HepG2 (cell line): ENCODE results near the gene PLCZ1. TPM values are rescaled to one million over a fixed set of nuclear protein-coding genes. Genes with fewer than 3 reads are reported as not detected.

ENCODE experiments used
- ATAC-seq: fragments of 200-7000 bp; cut with Tn5 transposase; 3 replicates; pipeline ENCODE4 v1.9.1; 2020; ENCODE audit warnings: mild to moderate bottlenecking, moderate library complexity
- BruUV-seq: library from RNA; stranded (reverse); fragments of 400-500 nt; replicated peaks from 2 replicates; lab custom pipeline; 2021; lab: Mats Ljungman, UMichigan
- CTCF ChIA-PET: fragments of 300-600 bp; formaldehyde crosslinking; extraction: SDS; loops from one replicate; lab custom pipeline; 2021; ENCODE audit warnings: low total read pairs, inconsistent platforms, low intra/inter-chr PET ratio; lab: Yijun Ruan, JAX
- POLR2A ChIA-PET: fragments of 350-600 bp; sonication (Branson Sonifier 250); formaldehyde crosslinking; loops from one replicate; lab custom pipeline; 2020; ENCODE audit warnings: antibody characterized with exemption, inconsistent platforms; lab: Yijun Ruan, JAX
- DNase-seq: peaks from one replicate; pipeline ENCODE4 v3.0.0-alpha.2; 2015; ENCODE audit warnings: low spot score
- FAIRE-seq: peaks from 3 replicates; lab custom pipeline; 2011; peaks lifted over from hg19 to GRCh38; lab: Jason Lieb, UNC
- H2AFZ ChIP-seq: one replicate; pipeline ENCODE4 v1.6.1; 2011; ENCODE audit warnings: low read length, inconsistent platforms
- H3K27ac ChIP-seq: fragments of 300-600 bp; 3 replicates; pipeline ENCODE4 v1.8.0; 2011; ENCODE audit warnings: mixed run types, mild to moderate bottlenecking, mixed read lengths, low read length, inconsistent platforms; ENCODE audit not compliant: insufficient read depth; ENCODE audit errors: extremely low read length
- H3K27me3 ChIP-seq, 2 experiments: fragments of 200-600 bp in 1 of 2; 2 replicates in 1 of 2; 3 replicates in 1 of 2; pipeline versions ENCODE4 v1.6.0 to v1.8.0; 2011; ENCODE audit warnings: low read length in 2 of 2, mild to moderate bottlenecking in 2 of 2, moderate library complexity in 2 of 2, inconsistent platforms in 1 of 2; ENCODE audit not compliant: insufficient read depth in 2 of 2, control insufficient read depth in 1 of 2
- H3K36me3 ChIP-seq, 2 experiments: fragments of 200-600 bp in 1 of 2; replicated peaks in 1 of 2; 2 replicates in 1 of 2; 3 replicates in 1 of 2; pipeline versions ENCODE4 v1.5.1 to v1.8.0; 2011; ENCODE audit warnings: low read length in 2 of 2, inconsistent platforms in 1 of 2; ENCODE audit not compliant: insufficient read depth in 2 of 2, control insufficient read depth in 1 of 2
- H3K4me1 ChIP-seq: 2 replicates; pipeline ENCODE4 v1.5.1; 2012; ENCODE audit warnings: low read length, inconsistent platforms; ENCODE audit not compliant: insufficient read depth
- H3K4me2 ChIP-seq: 2 replicates; pipeline ENCODE4 v1.6.0; 2011; ENCODE audit warnings: low read depth, low read length, inconsistent platforms
- H3K4me3 ChIP-seq, 3 experiments: fragments of 200-600 bp in 1 of 3; sonication (generic), shearing (Covaris generic) in 1 of 3; replicated peaks in 1 of 3; 2 replicates each; pipeline ENCODE4 v1.5.1; 2011 to 2016; ENCODE audit warnings: low read length in 3 of 3, inconsistent platforms in 2 of 3, low read depth in 2 of 3, mild to moderate bottlenecking in 2 of 3, control low read depth in 1 of 3, mixed read lengths in 1 of 3; ENCODE audit not compliant: insufficient read depth in 1 of 3
- H3K79me2 ChIP-seq: one replicate; pipeline ENCODE4 v1.6.1; 2011; ENCODE audit warnings: low read length, inconsistent platforms; ENCODE audit not compliant: insufficient read depth
- H3K9ac ChIP-seq: 2 replicates; pipeline ENCODE4 v1.6.0; 2011; ENCODE audit warnings: mild to moderate bottlenecking, low read depth, low read length, inconsistent platforms; ENCODE audit not compliant: insufficient read depth
- H3K9me3 ChIP-seq: 2 replicates; pipeline ENCODE4 v1.5.1; 2012; ENCODE audit warnings: mild to moderate bottlenecking, low read length
- H4K20me1 ChIP-seq: 2 replicates; pipeline ENCODE4 v1.6.0; 2011; ENCODE audit warnings: inconsistent platforms, mild to moderate bottlenecking, low read length, moderate library complexity; ENCODE audit not compliant: insufficient read depth
- ATF7-NPFF ChIP-seq: sonication (generic); formaldehyde crosslinking; IDR thresholded peaks from 2 replicates; pipeline ENCODE4 v1.8.1; 2023; ENCODE audit warnings: mild to moderate bottlenecking, low read depth, missing genetic modification reagents, moderate library complexity
- POGZ ChIP-seq: sonication (generic); formaldehyde crosslinking; IDR thresholded peaks from 2 replicates; pipeline ENCODE4 v1.4.0; 2020; ENCODE audit warnings: mild to moderate bottlenecking, missing genetic modification reagents
- RBFOX2 ChIP-seq: fragments of 200-400 bp; formaldehyde crosslinking; IDR thresholded peaks from 2 replicates; pipeline ENCODE4 v1.6.1; 2017; ENCODE audit warnings: low read depth, mild to moderate bottlenecking, low read length
- SP2 ChIP-seq: sonication (generic); formaldehyde crosslinking; IDR thresholded peaks from 2 replicates; pipeline ENCODE4 v1.5.1; 2020; ENCODE audit warnings: mild to moderate bottlenecking, missing genetic modification reagents
- SP5 ChIP-seq: IDR thresholded peaks from 2 replicates; pipeline ENCODE4 v1.6.1; 2016; ENCODE audit warnings: low read depth, borderline replicate concordance
- TBP ChIP-seq: sonication (generic); formaldehyde crosslinking; IDR thresholded peaks from 2 replicates; pipeline ENCODE4 v1.5.0; 2020; ENCODE audit warnings: missing genetic modification reagents
- ZNF180 ChIP-seq: sonication (generic); formaldehyde crosslinking; IDR thresholded peaks from 2 replicates; pipeline ENCODE4 v1.4.0; 2020; ENCODE audit warnings: low read depth, missing genetic modification reagents, borderline replicate concordance
- ZNF619 ChIP-seq: sonication (generic); formaldehyde crosslinking; IDR thresholded peaks from 2 replicates; pipeline ENCODE4 v1.4.0; 2020; ENCODE audit warnings: mild to moderate bottlenecking, missing genetic modification reagents
- ZNF678 ChIP-seq: sonication (generic); formaldehyde crosslinking; IDR thresholded peaks from 2 replicates; pipeline ENCODE4 v1.4.0; 2020; ENCODE audit warnings: mild to moderate bottlenecking, missing genetic modification reagents
- ZNF703 ChIP-seq: sonication (generic); formaldehyde crosslinking; IDR thresholded peaks from 2 replicates; pipeline ENCODE4 v1.5.1; 2020; ENCODE audit warnings: missing genetic modification reagents, mild to moderate bottlenecking, moderate library complexity, borderline replicate concordance
- ZNF792 ChIP-seq: IDR thresholded peaks from 2 replicates; pipeline ENCODE4 v1.6.1; 2016
- WGBS: methylation state at CpG from one replicate; pipeline ENCODE4 v1.1.6; 2017; ENCODE audit warnings: low lambda C conversion rate; 5-methylcytosine and 5-hydroxymethylcytosine counted together
- in situ Hi-C: cut with HindIII; loops from 2 replicates; pipeline ENCODE4 v1.10.0; 2017; ENCODE audit warnings: low pct_unique_long_range_greater_than_20kb; ENCODE audit not compliant: extremely low pct_ligation_motif_present
- intact Hi-C: fragments of 100-400 bp; cut with micrococcal nuclease; formaldehyde crosslinking; loops from one replicate; pipeline ENCODE4 v1.10.0; 2022; ENCODE audit not compliant: unreplicated experiment
- polyA plus RNA-seq, 8 experiments: library from polyadenylated mRNA; depleted of rRNA in 3 of 8; stranded (reverse) in 7 of 8; unstranded in 1 of 8; fragments of >200 nt; fragmentation: Illumina TruSeq in 4 of 8; extraction: Trizol in 4 of 8; gene quantifications; 2 replicates each; pipeline versions ENCODE4 v1.2.1 to v1.2.3, GENCODE V29; 2011 to 2016; ENCODE audit warnings: low read depth in 4 of 8, missing spikeins in 1 of 8, mixed read lengths in 1 of 8; ENCODE audit not compliant: insufficient read depth in 1 of 8
- total RNA-seq, 5 experiments: library from RNA; depleted of rRNA; stranded (reverse); fragments of >200 nt; fragmentation: Illumina TruSeq; extraction: Trizol; gene quantifications; 2 replicates each; pipeline ENCODE4 v1.2.3, GENCODE V29; 2016; ENCODE audit warnings: low read depth in 1 of 5
- TF ChIP-seq, protein P1 (sequence below): IDR thresholded peaks from 2 replicates; pipeline ENCODE4 v1.6.1; 2016; ENCODE audit warnings: mild to moderate bottlenecking
- TF ChIP-seq, protein P2 (sequence below): IDR thresholded peaks from 2 replicates; pipeline ENCODE4 v1.6.1; 2012; ENCODE audit warnings: low read depth, low read length, improper control_type of control experiment
- TF ChIP-seq, protein P3 (sequence below): sonication (generic); formaldehyde crosslinking; IDR thresholded peaks from 2 replicates; pipeline ENCODE4 v1.4.0; 2020; ENCODE audit warnings: low read depth, missing genetic modification reagents

PLCZ1 gene
- total and polyA plus RNA-seq, 2 of the 13 experiments (the other 11 are each of a cell fraction or from before 2014, with no cell fraction given) = not detected

DNA sequence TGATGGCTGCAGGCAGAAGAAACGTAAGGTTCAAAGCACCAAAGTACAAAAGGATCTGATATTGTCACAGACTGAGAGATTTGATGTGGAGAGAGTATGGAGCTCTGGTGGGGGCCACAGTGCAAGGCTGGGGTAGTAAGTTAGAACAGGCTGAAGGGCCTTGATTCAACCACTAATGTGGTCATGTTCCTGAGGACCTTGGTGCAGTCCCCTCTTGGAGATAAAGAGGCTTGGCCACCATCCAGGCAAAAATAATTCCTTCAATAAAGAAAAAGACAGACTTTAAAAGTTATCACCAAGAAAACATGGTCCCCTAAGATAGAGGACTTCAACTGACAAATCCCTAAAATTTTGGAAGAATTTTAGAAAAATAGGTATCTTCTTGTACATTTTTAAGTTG lies 17.5 kb upstream of the PLCZ1 start (continued):
- TF ChIP-seq POGZ (CRISPR knock-in tag) (no peak), ZNF703 (CRISPR knock-in tag) (no peak), ATF7-NPFF (CRISPR knock-in tag) (no peak), ZNF792 (CRISPR knock-in tag) (no peak), SP5 (CRISPR knock-in tag) (no peak), ZNF180 (no peak)
- TF ChIP-seq, all 625 proteins: peak for 0

DNA sequence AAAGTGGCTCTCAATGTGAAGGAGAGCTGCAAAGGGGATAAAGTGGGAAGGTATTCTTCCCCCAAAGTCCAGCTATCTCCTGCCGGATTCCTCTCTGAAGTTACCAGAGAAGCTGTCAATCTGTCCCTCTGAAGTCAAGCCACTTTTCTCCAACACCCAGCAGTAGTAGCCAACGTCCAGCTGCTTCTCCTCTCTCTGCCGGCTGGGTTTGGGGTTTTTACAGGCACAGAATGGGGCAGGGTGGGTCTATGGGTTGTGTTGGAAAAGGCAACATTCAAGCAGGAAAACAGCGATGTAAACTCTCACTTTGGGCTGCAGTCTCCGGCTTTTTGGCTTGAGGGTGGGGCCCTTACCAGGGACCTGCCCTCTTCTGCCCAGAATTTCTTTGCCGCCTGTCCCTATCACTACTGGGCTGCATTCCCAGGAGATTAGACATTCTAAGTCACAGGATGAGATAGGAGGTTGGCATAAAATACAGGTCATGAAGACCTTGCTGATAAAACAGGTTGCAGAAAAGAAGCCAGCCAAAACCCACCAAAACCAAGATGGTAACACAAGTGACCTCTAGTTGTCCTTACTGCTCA lies 16.4 kb upstream of the PLCZ1 start:
- H3K4me2 ChIP-seq = no peak overlapping the region
- no peaks in the 10 kb centered on the region for H4K20me1 ChIP-seq
- 0 out of 5 replicates have a peak, but pooled peaks cover 0 to 5% of the 10 kb centered on the region in 2 experiments for H3K27me3 ChIP-seq
- H3K36me3 ChIP-seq = no peaks in the 10 kb centered on the region
- H3K79me2 ChIP-seq = no peaks in the 10 kb centered on the region
- 29% methylated on average over 6 of the region's 6 CpGs for WGBS
- CTCF ChIA-PET = no interaction called here
- ATAC-seq (no peak), FAIRE-seq (no peak)
- POLR2A ChIA-PET = no interaction called here
- no peak overlapping the region for H2AFZ ChIP-seq
- intact Hi-C loops = no loop called here
- H3K9ac ChIP-seq = no peak overlapping the region
- no TSS peak for BruUV-seq
- TF ChIP-seq ZNF619 (no peak), ZNF678 (CRISPR knock-in tag) (no peak), TBP (CRISPR knock-in tag) (no peak), RBFOX2 (no peak), SP2 (no peak)
- TF ChIP-seq, protein P1, sequence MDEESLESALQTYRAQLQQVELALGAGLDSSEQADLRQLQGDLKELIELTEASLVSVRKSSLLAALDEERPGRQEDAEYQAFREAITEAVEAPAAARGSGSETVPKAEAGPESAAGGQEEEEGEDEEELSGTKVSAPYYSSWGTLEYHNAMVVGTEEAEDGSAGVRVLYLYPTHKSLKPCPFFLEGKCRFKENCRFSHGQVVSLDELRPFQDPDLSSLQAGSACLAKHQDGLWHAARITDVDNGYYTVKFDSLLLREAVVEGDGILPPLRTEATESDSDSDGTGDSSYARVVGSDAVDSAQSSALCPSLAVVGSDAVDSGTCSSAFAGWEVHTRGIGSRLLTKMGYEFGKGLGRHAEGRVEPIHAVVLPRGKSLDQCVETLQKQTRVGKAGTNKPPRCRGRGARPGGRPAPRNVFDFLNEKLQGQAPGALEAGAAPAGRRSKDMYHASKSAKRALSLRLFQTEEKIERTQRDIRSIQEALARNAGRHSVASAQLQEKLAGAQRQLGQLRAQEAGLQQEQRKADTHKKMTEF (CRISPR knock-in tag) = no peak
- TF ChIP-seq, protein P2, sequence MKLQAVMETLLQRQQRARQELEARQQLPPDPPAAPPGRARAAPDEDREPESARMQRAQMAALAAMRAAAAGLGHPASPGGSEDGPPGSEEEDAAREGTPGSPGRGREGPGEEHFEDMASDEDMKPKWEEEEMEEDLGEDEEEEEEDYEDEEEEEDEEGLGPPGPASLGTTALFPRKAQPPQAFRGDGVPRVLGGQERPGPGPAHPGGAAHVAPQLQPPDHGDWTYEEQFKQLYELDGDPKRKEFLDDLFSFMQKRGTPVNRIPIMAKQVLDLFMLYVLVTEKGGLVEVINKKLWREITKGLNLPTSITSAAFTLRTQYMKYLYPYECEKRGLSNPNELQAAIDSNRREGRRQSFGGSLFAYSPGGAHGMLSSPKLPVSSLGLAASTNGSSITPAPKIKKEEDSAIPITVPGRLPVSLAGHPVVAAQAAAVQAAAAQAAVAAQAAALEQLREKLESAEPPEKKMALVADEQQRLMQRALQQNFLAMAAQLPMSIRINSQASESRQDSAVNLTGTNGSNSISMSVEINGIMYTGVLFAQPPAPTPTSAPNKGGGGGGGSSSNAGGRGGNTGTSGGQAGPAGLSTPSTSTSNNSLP = no peak
- TF ChIP-seq, protein P3, sequence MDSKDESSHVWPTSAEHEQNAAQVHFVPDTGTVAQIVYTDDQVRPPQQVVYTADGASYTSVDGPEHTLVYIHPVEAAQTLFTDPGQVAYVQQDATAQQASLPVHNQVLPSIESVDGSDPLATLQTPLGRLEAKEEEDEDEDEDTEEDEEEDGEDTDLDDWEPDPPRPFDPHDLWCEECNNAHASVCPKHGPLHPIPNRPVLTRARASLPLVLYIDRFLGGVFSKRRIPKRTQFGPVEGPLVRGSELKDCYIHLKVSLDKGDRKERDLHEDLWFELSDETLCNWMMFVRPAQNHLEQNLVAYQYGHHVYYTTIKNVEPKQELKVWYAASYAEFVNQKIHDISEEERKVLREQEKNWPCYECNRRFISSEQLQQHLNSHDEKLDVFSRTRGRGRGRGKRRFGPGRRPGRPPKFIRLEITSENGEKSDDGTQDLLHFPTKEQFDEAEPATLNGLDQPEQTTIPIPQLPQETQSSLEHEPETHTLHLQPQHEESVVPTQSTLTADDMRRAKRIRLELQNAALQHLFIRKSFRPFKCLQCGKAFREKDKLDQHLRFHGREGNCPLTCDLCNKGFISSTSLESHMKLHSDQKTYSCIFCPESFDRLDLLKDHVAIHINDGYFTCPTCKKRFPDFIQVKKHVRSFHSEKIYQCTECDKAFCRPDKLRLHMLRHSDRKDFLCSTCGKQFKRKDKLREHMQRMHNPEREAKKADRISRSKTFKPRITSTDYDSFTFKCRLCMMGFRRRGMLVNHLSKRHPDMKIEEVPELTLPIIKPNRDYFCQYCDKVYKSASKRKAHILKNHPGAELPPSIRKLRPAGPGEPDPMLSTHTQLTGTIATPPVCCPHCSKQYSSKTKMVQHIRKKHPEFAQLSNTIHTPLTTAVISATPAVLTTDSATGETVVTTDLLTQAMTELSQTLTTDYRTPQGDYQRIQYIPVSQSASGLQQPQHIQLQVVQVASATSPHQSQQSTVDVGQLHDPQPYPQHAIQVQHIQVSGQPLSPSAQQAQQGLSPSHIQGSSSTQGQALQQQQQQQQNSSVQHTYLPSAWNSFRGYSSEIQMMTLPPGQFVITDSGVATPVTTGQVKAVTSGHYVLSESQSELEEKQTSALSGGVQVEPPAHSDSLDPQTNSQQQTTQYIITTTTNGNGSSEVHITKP (CRISPR knock-in tag) = no peak
- TF ChIP-seq, all 625 proteins: peak for 0
- DNase-seq = no peak
- no peaks in the 10 kb centered on the region for H3K9me3 ChIP-seq
- H3K27ac ChIP-seq = no peak overlapping the region
- no peaks in the 10 kb centered on the region for H3K4me1 ChIP-seq
- in situ Hi-C loops = no loop called here
- H3K4me3 ChIP-seq = no peak overlapping the region
